T-helper 1 cell (primary cell): Measurements from ENCODE around the gene SARDH.

Experiments
- DNase-seq, 5 donors: peaks; one replicate each; pipeline ENCODE4 v3.0.0-alpha.2; 2012 to 2020

Gene SARDH

DNA sequence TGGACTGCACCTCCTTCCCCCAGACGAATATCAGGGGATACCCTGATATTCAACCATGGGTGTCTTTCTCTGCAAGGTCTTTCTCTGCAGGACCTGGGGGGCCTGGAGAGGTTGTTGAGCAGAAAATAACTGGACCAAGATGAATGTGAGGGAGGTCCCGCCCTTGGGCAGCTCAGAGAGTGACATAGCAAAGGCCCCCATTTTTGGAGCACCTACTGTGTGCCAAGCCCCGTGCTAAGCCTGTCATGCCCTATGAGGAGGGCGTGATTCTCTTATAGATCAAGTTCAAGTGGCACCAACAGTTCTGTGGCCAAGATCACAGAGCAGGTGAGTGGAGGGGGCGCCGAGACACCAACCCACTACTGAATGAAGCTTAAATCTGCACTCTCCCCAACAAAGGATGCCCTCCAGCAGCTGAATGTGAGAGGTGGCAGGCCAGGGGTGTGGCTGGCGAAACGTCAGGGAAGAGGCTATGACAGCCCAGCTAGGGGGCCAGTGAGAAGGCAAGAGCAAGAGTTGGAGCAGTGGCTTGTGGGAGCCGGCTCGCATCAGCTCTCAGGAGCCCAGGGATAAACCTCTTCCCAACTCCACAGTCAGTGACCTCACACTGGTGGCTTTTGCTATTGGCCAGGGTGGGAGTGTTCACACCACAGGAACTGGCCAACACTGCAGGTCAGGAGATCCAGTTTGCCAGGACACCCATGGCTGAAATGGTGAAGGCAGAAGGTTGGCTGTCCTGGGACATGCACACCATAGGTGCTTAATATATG is 5.3 kb downstream of the SARDH start:
- DNase-seq = no peak

- DNase-seq = no peak
Measured at GRCh38 chr9:133731876-133732638, 6.1 kb downstream of the SARDH start.

DNA sequence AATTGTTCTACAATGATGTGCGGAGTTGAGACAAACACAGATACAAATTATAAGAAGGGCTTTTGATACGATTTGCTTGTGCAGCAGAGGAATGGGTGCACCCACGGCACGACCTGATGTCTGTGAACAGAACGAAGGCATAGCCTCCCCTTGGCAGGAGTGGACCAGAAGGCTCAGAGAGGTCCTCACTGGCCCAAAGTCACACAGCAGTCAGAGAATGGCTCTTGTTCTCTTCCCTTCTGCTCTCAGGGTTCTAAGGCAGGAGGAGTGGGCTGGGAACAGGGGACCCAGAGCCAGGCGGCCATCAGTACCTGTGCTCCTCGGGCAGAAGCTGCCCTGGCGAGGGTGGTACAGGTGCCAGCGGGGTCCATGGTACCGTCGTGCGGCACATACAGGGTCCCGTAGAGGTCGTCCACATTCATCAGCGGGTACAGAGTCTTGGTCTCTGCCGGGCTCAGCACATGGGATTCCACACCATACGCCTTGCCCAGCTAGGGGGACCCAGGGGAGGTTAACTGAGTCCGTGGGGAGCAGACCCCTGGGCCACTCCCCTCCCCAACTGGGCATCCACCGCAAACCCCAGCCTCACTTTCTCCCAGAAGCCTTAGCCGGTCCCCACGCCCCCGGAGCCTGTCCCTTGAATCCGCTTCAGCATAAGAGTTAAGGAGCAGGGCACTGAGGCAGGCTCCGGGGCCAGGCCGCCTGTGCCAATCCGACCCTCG is 7.0 kb downstream of the SARDH start:
- DNase-seq = no peak

GRCh38 chr9:133729617-133730281 is 8.4 kb downstream of the SARDH start:
- DNase-seq = no peak

- no peak for DNase-seq
Measured at GRCh38 chr9:133728856-133729616, 9.1 kb downstream of the SARDH start.

- no peak for DNase-seq
Measured at GRCh38 chr9:133727876-133728441, 10.2 kb downstream of the SARDH start.

GRCh38 chr9:133727277-133727875 is 10.8 kb downstream of the SARDH start:
- DNase-seq = no peak

GRCh38 chr9:133726401-133727276 is 11.5 kb downstream of the SARDH start:
- peak in 4 of 5 donors; percentile 27 to 62 (median 46) for DNase-seq

DNA sequence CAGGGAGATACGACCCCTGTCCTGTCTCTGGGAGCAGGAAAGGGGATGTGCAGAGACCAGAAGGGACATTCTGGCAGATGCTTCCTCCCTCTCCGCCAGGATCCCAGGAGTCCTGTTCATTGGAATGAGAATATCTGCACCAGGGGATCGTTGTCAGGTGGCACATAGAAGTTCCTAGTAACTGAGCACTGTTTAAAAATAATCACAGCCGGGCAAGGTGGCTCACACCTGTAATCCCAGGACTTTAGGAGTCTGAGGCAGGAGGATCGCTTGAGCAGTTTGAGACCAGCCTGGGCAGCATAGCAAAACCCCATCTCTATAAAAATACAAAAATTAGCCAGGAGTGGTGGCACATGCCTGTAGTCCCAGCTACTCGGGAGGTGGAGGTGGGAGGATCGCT is 12.3 kb downstream of the SARDH start:
- no peak for DNase-seq

GRCh38 chr9:133718563-133719315 is 19.4 kb downstream of the SARDH start:
- no peak for DNase-seq

DNA sequence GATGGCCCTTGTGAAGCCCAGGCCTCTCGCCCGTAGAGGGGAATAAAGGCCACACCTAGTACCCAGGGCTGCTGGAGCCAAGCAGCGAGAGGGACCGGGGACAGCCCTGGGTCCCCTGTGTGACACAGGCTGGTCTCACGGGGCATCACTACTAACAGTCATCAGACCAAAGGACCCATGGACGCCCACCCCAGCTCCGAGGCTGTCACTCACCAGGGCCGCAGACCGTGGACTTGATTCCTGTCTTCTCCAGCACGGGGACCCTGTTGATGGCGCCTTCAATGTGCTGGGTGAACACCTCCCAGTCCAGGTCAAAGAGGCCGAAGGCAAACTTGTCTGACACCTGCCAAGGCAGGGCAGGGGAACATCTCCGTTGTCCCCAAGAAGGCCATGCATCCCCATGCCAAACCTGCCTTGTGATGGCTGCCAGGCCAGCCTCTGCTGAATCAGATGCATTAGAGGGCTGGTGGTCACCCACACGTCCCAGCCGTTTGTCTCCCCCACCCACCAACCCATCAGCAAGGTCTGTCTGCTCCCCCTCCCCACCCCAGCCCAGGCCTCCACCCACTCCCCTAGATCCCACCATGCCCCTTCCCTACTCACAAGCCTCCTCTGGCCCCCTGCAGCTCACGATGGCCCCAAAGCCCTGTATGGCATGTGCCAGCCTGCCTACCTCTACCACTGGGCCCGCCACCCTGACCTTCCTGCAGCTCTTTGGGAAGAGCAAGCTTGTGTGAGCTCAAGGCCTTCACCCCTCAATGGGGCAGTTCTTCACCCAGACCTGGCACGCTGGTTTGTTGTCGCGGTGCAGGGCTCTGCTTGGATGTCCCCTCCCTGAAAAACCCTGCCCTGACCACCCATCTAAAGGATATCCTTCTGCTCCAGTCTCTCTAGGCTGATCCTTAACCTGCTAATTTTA is 20.8 kb downstream of the SARDH start:
- DNase-seq = peak in 1 of 5 donors; percentile 7

GRCh38 chr9:133716564-133717112 is 21.5 kb downstream of the SARDH start:
- DNase-seq = no peak

DNA sequence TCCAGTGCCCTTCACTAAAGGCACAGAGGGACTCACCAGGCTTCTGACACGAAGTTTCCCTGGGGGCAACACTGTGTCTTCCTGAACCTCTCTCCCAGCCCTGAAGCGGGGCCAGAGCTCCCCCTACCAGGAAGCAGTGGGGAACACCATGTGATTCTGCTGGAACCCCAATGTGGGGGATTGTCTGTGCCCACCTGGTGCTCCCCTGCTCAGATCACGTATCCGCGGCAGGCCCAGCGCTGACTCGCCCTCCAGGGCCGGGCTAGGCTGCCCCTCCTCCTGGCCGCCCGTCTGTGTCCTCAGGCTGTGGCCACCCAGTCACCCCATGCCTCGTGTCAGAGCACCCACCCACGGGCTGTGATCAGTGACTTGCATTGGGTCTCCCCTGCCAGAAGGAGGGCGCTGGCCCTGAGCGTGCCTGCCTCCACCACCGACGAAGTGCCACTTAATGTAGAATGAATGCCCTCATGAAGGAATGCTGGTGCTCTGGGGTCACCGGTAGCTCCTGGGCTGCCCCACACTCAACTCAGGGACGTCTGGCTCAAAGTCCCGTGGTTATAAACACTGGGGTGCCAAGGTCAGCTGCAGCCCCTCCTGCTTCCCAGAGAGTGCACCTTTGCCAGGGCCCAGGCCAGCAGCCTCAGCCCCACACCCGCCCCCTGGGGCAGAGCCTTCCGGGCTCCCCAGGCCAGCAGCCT is 22.1 kb downstream of the SARDH start:
- DNase-seq = peak in 1 of 5 donors; percentile 15

DNA sequence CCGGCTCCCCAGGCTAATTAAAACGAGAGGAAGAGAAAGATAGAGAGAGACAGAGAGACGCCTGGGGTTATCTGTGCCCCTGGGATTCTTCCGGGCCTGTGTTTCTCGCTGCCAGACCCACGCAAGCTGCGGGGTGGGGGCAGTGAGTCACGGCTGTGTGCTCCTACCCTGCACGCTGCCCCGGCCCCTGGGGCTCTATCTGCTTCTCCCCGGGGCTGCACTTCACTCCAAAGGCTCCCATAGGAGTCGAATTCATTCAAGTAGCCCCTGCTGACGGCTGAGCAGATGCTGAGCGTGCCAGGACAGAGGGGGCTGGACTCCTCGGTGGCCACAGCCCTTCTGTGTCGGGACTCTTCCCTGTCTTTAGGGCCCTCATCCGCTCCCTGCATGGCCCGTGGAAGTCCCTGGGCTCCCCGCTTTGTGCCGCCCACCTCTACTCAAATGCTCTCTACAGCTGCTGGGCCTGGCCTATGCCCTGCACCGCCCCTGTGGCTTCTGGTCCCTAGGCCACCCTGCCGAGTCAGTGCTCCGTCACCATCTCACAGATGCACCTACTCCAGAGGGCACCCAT is 22.8 kb downstream of the SARDH start:
- peak in 1 of 5 donors; percentile 11 for DNase-seq

GRCh38 chr9:133714606-133715294 is 23.4 kb downstream of the SARDH start:
- no peak for DNase-seq

DNA sequence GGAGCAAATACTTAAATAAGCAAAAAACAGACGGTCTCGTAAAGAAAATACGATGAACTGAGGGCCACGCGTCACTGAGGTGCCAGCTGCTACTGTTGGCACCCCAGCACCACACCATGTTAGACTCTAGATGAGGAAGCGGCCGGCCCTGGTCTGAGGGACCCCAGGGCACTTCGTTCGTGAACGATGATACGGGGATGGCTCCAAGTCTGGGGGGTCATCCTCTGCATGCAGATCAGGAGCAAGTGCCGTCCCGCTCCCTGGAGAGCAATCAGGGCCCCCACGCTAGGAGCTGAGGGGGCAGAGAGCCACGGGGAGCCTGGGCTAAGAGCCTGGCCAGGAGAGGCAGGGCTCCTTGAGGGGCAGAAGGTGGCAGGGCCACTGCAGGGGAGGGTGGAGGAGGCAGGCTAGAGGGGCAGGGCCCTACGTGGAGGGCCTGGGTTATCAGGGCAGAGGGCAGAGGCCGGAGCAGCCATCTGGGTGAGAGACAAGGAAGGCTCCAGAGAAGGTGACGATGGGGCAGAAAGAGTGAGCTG is 24.1 kb downstream of the SARDH start:
- DNase-seq = peak in 1 of 5 donors; percentile 8
